ENCODE measurements around the gene TMEFF2. TPM values are rescaled to one million over a fixed set of nuclear protein-coding genes. Genes with fewer than 3 reads are reported as not detected.

The TMEFF2 gene
- total and polyA plus RNA-seq, 2 of the 8 experiments (the other 6 are each of a cell fraction or from before 2014, with no cell fraction given): 0.91 to 3.7 TPM

DNA sequence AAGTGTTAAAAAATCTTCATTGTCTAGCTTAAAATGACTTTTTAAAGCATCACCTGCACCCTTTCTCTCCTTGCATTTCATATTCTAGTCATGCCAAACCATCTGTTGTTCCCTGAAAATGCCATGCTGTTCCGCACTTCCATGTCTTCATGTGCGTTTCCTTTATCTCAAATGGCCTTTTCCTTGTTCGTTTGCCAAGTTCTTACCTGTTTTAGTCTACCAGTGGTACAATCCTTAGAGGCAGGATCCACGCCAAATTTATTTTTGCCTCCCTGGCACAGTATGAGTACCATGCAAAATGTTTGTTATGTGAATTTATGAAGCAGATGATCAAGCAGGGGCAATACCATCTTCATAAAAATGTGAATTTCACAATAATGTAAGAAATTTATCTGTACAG is 37.0 kb downstream of the TMEFF2 start:
- Histone ChIP-seq H3K18ac (ENCODE audit: extremely low read depth, low read length) (no peak overlapping the region), H3K27me3 (replicated peaks in 1 of 4; ENCODE audit: control insufficient read depth in 3 of 4, extremely low read depth in 1 of 4, insufficient read depth in 3 of 4, low read length in 3 of 4) (no peaks in the 10 kb centered on the region), H4K20me1 (replicated peaks in 1 of 2; ENCODE audit: control insufficient read depth in 1 of 2, insufficient read depth in 2 of 2, low read length in 2 of 2) (no peaks in the 10 kb centered on the region), H3K14ac (ENCODE audit: insufficient read length) (no peak overlapping the region), H3K4me1 (replicated peaks in 1 of 4; ENCODE audit: control insufficient read depth in 3 of 4, insufficient read depth in 4 of 4, low read length in 3 of 4) (no peaks in the 10 kb centered on the region), H3K56ac (replicated peaks; ENCODE audit: insufficient read length, low read depth, low read length) (no peak overlapping the region), H3K36me3 (ENCODE audit: control insufficient read depth in 2 of 4, insufficient read depth in 4 of 4, low read length in 3 of 4) (no peaks in the 10 kb centered on the region), H3K79me1 (ENCODE audit: low read depth, low read length) (no peaks in the 10 kb centered on the region), H3K9me3 (ENCODE audit: insufficient read depth in 2 of 2, low read depth in 1 of 2, low read length in 1 of 2) (no peaks in the 10 kb centered on the region), H3K23ac (ENCODE audit: insufficient read length) (no peak overlapping the region), H3K4me3 (ENCODE audit: extremely low read depth in 1 of 4, insufficient read depth in 2 of 4, low read depth in 3 of 4, low read length in 4 of 4) (no peak overlapping the region), H3K27ac (ENCODE audit: low read depth, low read length) (no peak overlapping the region), H2BK20ac (ENCODE audit: low read length) (no peak overlapping the region), H3K23me2 (ENCODE audit: low read depth, low read length) (no peaks in the 10 kb centered on the region), H4K8ac (ENCODE audit: extremely low read depth, insufficient read depth, low read length) (no peak overlapping the region), H3K9ac (replicated peaks in 1 of 4; ENCODE audit: extremely low read depth in 1 of 4, low read depth in 3 of 4, low read length in 3 of 4) (no peak overlapping the region), H3K4ac (replicated peaks; ENCODE audit: insufficient read length, low read depth, low read length) (no peak overlapping the region), H2BK15ac (ENCODE audit: low read length) (no peak overlapping the region), H3K79me2 (ENCODE audit: control insufficient read depth in 1 of 2, insufficient read depth in 2 of 2, low read length in 2 of 2) (no peaks in the 10 kb centered on the region), H2AK5ac (ENCODE audit: low read depth, low read length) (no peak overlapping the region), H2BK12ac (ENCODE audit: low read depth, low read length) (no peak overlapping the region), H4K5ac (ENCODE audit: insufficient read length, low read depth, low read length) (no peak overlapping the region), H2BK5ac (ENCODE audit: low read depth, low read length) (no peak overlapping the region), H3K4me2 (ENCODE audit: insufficient read depth in 1 of 2, low read depth in 2 of 2, low read length in 2 of 2) (no peak overlapping the region), H2BK120ac (replicated peaks; ENCODE audit: low read depth, low read length) (no peak overlapping the region), H4K91ac (replicated peaks; ENCODE audit: insufficient read length, low read length) (no peak overlapping the region), H2AFZ (ENCODE audit: low read length) (no peak overlapping the region)
- CTCF ChIA-PET (ENCODE audit: partially characterized antibody): interaction anchor here (0.9 to 10.9 kb wide), 2 partner anchors 288 to 345 kb away, joined by 3 to 171 read pairs; no protein-coding TSS in a partner anchor
- no peak for DNase-seq (ENCODE audit: low read depth in 1 of 2, low spot score in 2 of 2)
- 95% methylated on average over 4 of the region's 4 CpGs; no CpG with 5 or more reads in 1 of the 2 experiments for whole genome bisulfite sequencing, 2 experiments (ENCODE audit: extremely low coverage in 1 of 2, insufficient coverage in 1 of 2, insufficient read length in 1 of 2, insufficient replicate concordance in 2 of 2, low coverage in 1 of 2, low lambda C conversion rate in 2 of 2, missing lambda C conversion rate in 1 of 2)
- no peak for FAIRE-seq
- POLR2A ChIA-PET (ENCODE audit: partially characterized antibody): no interaction called here
- TF ChIP-seq, protein P1, sequence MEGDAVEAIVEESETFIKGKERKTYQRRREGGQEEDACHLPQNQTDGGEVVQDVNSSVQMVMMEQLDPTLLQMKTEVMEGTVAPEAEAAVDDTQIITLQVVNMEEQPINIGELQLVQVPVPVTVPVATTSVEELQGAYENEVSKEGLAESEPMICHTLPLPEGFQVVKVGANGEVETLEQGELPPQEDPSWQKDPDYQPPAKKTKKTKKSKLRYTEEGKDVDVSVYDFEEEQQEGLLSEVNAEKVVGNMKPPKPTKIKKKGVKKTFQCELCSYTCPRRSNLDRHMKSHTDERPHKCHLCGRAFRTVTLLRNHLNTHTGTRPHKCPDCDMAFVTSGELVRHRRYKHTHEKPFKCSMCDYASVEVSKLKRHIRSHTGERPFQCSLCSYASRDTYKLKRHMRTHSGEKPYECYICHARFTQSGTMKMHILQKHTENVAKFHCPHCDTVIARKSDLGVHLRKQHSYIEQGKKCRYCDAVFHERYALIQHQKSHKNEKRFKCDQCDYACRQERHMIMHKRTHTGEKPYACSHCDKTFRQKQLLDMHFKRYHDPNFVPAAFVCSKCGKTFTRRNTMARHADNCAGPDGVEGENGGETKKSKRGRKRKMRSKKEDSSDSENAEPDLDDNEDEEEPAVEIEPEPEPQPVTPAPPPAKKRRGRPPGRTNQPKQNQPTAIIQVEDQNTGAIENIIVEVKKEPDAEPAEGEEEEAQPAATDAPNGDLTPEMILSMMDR (IDR thresholded peaks at IDR 0.05; ENCODE audit: control extremely low read depth in 1 of 3, insufficient read depth in 1 of 3, low read depth in 1 of 3, low read length in 3 of 3): no peak
- no peak for TF ChIP-seq ASH2L (IDR thresholded peaks at IDR 0.05; ENCODE audit: low read length)
- TF ChIP-seq EGR1 (IDR thresholded peaks at IDR 0.05; ENCODE audit: borderline replicate concordance, low read depth, low read length): no peak
- TF ChIP-seq JUND (IDR thresholded peaks at IDR 0.05; ENCODE audit: low read length): no peak
- TF ChIP-seq SUZ12 (IDR thresholded peaks at IDR 0.05; ENCODE audit: low read length): no peak
- TF ChIP-seq TBP (IDR thresholded peaks at IDR 0.05; ENCODE audit: low read depth, low read length): no peak
- TF ChIP-seq CEBPB (IDR thresholded peaks at IDR 0.05; ENCODE audit: low read depth, low read length): no peak

All from H1 (cell line).